GM19455 (cell line): ENCODE data around the gene MME.

Source experiments
- ATAC-seq: cut with Tn5 transposase; IDR thresholded peaks from one replicate; pipeline ENCODE4 v1.9.1; 2021; ENCODE audit not compliant: unreplicated experiment

MME gene

DNA sequence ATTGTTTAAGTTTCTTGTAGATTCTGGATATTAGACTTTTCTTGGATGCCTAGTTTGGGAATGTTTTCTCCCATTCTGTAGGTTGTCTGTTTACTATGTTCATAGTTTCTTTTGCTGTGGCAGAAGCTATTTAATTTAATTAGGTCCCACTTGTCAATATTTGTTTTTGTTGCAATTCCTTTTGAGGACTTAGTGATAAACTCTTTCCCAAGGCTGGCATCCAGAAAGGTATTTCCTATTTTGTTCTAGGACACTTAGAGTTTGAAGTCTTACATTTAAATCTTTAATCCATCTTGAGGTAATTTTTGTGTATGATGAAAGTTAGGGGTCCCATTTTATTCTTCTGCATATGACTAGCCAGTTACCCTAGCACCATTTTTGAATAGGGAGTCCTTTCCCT is 54.9 kb downstream of the MME start:
- no peak for ATAC-seq

GRCh38 chr3:155138677-155139076 is 58.6 kb downstream of the MME start:
- no peak for ATAC-seq

DNA sequence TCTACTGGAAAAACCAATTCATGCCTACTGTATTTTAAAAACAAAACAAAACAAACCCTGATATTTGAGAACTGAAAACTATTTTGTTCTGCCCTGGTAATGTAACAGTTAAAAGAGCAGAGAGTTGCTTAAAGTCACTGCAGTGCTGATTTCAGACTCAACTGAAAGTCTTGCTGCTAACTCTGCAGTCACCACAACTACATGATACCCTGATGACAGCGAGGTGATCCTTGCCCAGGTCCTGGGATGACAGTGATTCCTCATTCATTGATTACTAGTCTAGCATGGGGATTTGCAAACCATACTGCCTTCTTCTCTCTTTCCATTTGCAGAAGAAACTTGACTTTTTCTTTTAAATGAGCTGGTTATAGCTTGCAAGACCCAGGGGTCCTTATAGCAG is 67.5 kb downstream of the MME start:
- no peak for ATAC-seq

GRCh38 chr3:155149494-155149893 is 69.4 kb downstream of the MME start:
- no peak for ATAC-seq

DNA sequence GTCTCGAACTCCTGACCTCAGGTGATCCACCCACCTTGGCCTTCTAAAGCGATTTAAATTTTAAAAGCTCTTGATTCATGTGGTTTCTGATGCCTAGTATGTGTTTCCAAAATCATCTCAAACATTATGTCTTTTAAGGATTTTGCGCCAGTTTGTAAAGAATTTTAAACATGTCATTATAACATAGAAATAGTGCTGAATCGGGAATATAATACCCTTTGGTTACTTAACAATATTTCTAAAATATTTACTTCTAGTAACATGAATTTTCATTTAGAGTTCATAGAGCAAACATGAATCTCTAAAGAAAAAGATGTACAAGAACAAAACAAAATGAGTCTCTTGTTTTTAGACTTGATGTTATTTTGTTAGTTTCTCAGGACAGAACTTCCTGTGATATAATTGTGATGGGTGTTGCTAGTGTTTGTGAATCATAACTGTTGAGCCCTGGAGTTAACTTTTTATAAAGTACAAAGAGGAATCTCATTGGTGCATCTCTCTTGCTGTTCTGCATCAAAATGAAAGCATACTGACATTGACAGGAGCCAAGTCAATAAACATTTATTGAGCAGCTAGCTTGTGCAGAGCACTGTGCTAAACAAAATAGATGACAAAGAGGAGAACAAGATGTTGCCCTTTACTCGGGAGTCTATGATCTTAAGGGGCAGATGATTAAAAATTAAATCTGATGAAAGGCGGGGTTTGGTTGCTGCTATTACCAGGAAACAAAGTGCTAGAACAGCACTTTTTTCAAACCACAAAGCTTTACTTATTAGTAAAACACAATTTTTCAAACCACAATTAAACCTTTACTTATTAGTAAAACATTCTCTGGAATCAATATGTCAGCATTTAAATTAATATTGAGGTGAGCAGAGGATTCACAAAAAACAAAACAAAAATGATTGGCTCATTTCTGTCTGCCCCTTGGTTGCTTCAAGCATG is 73.4 kb downstream of the MME start:
- no peak for ATAC-seq

DNA sequence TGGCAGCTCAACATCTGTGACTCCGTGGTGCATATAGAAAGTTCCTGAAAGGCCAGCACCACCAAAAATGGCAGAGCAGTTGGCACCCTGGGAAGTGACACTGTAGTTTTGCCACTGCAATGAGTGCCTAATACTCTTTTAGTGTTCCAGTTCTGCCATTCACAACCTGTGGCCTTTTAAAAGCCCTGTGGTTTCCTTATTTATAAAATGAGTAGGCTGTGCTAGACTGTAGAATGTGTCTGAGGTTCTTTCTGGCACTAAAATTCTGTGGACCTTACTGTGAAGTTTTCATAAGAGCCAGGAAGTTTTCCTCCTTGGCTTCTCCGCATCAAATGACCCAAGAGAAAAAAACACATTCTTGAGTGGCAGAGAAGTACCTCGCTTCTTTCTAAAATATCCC is 74.1 kb downstream of the MME start:
- ATAC-seq, result no peak

- ATAC-seq, result no peak
Measured at GRCh38 chr3:155158346-155159037, 78.4 kb downstream of the MME start.

GRCh38 chr3:155159301-155159700 is 79.2 kb downstream of the MME start:
- no peak for ATAC-seq

GRCh38 chr3:155161640-155162292 is 81.6 kb downstream of the MME start:
- ATAC-seq, result no peak

- ATAC-seq, result no peak
Measured at GRCh38 chr3:155164306-155164705, 84.2 kb downstream of the MME start.

DNA sequence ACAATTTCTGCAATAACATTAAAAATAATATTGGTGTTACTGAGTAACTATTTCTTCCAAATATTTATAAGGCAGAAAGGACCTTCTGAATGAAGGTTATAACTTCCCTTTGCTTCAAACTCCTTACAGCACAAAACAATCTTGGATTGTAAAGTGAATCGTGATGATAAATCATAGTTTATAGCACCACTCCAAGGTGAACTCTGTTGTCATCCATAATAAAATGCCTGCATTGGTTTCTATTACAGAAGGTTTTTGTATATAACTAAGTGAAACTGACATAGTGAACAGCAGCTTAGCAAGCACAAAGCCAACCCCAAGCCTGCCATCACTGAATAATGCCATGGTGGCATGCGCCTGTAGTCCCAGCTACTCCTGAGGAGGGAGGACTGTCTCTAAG is 86.3 kb downstream of the MME start:
- no peak for ATAC-seq

DNA sequence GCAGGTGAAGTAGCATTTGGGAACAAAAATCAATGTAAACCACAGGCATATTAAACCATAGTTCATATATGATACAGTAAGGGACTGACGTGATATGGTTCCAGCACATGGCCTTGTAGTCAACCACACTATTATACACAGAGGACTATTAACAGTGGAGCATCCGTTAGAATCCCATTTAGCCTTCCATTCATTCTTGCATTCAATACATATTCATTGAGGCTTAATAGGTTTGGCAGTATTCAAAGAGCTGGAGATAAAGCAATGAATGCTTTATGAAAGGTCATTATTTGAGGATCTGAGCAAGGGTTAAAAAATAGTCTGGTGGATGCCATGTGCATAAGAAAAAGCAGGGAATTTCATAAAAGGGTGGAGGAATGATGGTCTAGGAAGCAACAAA is 89.1 kb downstream of the MME start:
- no peak for ATAC-seq

DNA sequence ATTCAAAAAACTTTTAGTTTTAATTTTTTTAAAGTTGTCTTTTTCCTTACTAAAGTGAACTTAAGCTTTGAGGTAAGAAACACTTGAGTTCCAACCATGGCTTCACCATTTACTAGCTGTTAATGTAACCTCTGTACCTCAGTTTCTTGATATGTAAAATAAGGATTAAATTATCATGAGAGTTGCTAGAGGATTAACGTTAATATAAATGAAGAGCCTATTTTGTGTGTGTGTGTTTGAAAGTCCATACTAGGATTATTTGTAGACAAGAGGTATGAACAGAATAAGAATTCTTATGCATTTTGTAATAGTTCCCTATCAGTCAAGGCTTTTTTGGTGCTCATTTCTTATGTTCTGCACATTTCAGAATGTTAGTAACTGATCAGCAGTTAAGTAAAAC is 93.7 kb downstream of the MME start:
- no peak for ATAC-seq

GRCh38 chr3:155178810-155179436 is 98.8 kb downstream of the MME start:
- no peak for ATAC-seq

GRCh38 chr3:155179437-155179827 is 99.3 kb downstream of the MME start:
- ATAC-seq, result no peak

GRCh38 chr3:155179966-155180757 is 100.0 kb downstream of the MME start:
- ATAC-seq, result no peak

- no peak for ATAC-seq
Measured at GRCh38 chr3:155182467-155182866, 102.3 kb downstream of the MME start.

- ATAC-seq, result no peak
Measured at GRCh38 chr3:155184011-155184410, 103.9 kb downstream of the MME start.

- no peak for ATAC-seq
Measured at GRCh38 chr3:155185631-155186071, 105.5 kb downstream of the MME start.

DNA sequence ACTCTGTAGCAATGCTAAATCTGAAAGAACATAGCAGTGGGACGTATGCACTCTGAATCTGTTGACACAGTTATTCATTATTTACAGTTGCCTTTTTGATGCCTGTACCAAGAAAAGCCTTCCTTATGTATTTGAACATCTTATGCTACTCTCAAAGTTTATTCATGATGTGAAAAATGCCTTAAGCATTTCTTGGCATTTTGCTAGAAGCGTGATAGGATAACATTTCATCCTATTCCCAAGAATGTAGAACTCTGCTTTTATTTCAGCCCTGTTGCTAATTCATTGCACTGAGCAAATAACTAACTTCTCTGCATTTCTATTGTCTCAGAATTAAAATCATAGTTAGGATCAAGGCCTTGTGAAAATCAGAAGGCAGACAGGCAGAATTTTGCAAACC is 107.9 kb downstream of the MME start:
- no peak for ATAC-seq

DNA sequence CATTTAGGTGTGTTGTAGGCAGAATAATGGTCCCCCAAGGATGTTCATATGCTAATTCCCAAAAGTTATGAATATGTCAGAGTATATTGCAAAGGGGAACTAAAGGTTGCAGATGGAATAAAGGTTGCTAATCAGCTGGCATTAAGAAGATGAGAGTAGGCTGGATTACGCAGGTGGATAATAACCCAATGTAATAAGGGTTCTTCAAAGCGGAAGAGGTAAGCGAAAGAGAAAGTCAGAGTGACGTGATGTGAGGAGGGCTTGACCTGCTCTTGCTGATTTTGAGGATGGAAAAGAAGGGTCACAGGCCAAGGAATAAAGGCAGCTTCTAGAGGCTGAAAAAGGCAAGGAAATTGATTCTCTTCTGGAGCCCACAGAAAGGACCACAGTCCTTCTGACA is 109.4 kb downstream of the MME start:
- ATAC-seq, result no peak
